ENCODE data around the gene PTPN2.
A peak's percentile ranks its signal among the peaks of the same experiment; 100 is the strongest.

The PTPN2 gene

DNA sequence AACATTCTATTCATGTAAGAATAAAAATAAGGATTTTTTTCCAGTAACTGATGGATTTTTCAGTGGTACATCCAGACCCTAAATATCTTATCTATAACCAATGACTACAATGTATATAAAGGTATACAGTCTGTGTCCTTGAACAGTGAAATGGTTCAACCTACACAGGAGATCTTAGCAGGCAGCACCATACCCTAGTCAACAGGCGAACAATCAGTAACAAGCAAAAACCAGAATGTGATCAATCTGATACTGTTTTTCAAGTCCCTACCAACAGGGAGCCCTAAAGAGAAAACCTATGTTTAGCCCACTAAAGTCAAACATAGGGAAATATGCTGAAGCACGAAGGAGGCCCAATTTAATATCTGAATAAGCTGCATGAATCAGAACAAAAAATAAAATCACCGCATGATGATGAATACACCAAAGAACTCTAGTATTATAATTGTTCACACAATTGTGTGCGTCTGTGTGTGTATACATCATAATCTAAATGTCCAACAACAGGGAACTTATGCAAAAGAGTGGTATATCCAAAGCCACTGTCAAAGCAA, 26.0 kb downstream of the PTPN2 start:
- H3K4me1 Mint-ChIP-seq (ENCODE audit: low read depth): peaks cover 70% of the 10 kb centered on the region
- H3K9me3 Mint-ChIP-seq: no peaks in the 10 kb centered on the region
- peaks cover 37% of the 10 kb centered on the region for H3K36me3 Mint-ChIP-seq (ENCODE audit: low read depth)
- no peaks in the 10 kb centered on the region for H3K27me3 Mint-ChIP-seq (ENCODE audit: low read depth)
- peak overlapping the region; percentile 56 for H3K4me3 Mint-ChIP-seq
- peak overlapping the region; percentile 69 for H3K27ac Mint-ChIP-seq

DNA sequence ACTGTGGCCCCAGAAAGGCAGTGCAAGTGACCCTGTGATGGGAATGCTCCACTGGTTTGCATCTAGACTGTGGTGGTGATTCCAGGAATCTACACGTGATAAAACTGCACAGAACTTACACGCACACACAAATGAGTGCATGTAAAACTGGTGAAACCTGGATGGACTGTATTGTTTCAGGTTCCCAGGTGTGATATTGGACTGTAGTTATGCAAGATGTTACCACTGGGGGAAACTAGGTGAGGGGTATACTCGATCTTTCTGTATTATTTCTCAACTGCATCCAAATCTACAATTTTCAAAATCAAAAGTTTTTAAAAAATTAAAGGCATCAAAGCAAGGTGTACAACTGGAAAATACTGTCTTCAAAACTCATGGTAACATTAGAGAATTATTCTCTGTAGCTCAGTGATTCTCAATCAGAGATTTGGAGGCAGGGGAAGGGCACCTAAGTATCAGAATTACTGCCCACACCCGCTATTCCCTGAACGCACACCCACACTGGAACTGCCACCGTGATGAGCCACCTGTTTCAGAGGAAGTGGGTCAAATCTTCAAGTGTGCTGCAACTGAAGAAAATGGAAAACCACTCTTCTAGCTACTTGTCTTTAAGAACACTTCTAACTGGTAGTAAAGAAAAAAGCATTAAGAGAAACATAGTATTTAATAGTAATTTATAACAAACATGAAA, 26.7 kb downstream of the PTPN2 start:
- no peaks in the 10 kb centered on the region for H3K9me3 Mint-ChIP-seq
- peaks cover 39% of the 10 kb centered on the region for H3K36me3 Mint-ChIP-seq (ENCODE audit: low read depth)
- peak overlapping the region; percentile 75 for H3K27ac Mint-ChIP-seq
- H3K27me3 Mint-ChIP-seq (ENCODE audit: low read depth): no peaks in the 10 kb centered on the region
- H3K4me3 Mint-ChIP-seq: peak overlapping the region; percentile 51
- H3K4me1 Mint-ChIP-seq (ENCODE audit: low read depth): peaks cover 68% of the 10 kb centered on the region

DNA sequence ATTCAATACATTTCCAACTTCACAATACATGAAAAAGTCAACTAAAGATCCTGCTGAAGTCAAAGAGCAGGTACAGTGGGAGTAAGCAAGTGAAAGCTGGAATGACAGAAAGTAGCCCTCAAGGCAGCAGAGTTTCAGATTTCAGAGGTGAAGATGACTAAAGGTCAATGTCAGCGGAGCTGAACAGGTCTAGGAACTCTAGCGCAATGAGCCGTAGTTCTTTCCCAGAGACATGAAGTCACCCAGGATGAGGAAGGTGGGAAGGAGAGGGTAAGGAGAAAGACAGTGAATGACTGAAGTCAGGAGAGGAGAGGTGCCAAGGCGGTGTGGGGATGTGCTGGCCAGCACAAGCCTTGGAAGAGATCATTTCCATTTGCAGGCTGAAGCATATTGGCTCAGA, 28.1 kb downstream of the PTPN2 start:
- H3K27me3 Mint-ChIP-seq (ENCODE audit: low read depth): no peaks in the 10 kb centered on the region
- peaks cover 42% of the 10 kb centered on the region for H3K36me3 Mint-ChIP-seq (ENCODE audit: low read depth)
- peak overlapping the region; percentile 8 for H3K4me3 Mint-ChIP-seq
- H3K4me1 Mint-ChIP-seq (ENCODE audit: low read depth): peaks cover 60% of the 10 kb centered on the region
- no peaks in the 10 kb centered on the region for H3K9me3 Mint-ChIP-seq
- H3K27ac Mint-ChIP-seq: peak overlapping the region; percentile 34

DNA sequence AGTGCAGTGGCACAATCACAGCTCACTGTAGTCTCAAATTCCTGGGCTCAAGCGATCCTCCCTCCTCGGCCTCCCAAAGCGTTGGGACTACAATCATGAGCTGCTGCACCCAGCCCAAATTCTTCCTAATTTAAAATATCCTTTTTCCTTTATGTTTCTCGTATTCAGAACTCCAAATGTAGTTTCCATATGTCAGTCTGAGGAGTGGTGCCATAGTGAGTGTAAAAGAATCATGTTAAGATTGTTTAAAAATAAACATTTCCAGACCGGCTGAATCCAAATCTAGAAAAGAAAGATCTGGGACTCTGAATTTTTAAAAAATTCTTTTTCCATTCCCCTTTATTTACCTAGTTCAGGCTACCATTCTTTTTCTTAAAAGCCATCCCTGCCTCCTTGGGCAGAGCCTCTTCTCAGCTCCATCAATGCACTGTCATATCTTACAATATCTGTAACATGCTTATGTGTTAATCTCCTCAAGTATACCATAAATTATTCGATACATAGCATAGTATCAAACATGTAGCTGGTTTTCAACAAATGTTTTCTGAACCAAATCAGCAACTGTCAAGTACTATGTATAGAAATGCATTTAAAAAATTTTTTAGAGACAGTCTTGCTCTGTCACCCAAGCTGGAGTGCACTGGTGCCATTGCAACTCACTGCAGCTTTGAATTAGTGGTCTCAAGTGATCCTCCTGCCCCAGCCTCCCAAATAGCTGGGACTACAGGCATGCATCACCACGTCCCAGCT, 31.3 kb downstream of the PTPN2 start:
- H3K27me3 Mint-ChIP-seq (ENCODE audit: low read depth): no peaks in the 10 kb centered on the region
- no peak overlapping the region for H3K4me3 Mint-ChIP-seq
- no peak overlapping the region for H3K27ac Mint-ChIP-seq
- no peaks in the 10 kb centered on the region for H3K9me3 Mint-ChIP-seq
- peaks cover 48% of the 10 kb centered on the region for H3K36me3 Mint-ChIP-seq (ENCODE audit: low read depth)
- H3K4me1 Mint-ChIP-seq (ENCODE audit: low read depth): peaks cover 51% of the 10 kb centered on the region

DNA sequence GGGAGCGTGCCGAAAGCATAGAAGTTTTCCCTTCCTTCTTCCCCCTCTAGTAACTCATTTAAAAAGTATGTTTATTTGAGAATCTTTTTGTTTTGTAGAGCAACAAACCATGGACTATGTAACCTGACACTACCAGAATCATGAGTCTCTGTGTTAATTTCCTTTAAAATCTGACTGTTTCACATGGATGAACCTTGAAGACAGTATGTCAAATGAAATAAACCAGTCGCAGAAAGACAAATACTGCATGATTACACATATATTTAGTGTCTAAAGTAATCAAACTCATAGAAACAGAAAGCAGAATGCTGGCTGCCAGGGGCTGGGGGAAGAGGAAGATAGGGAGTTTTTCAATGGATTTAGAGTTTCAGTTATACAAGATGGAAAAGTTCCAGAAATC, 32.3 kb downstream of the PTPN2 start:
- Mint-ChIP-seq H3K27ac (no peak overlapping the region), H3K4me1 (ENCODE audit: low read depth) (peaks cover 46% of the 10 kb centered on the region), H3K27me3 (ENCODE audit: low read depth) (no peaks in the 10 kb centered on the region), H3K36me3 (ENCODE audit: low read depth) (peaks cover 50% of the 10 kb centered on the region), H3K4me3 (no peak overlapping the region), H3K9me3 (no peaks in the 10 kb centered on the region)

DNA sequence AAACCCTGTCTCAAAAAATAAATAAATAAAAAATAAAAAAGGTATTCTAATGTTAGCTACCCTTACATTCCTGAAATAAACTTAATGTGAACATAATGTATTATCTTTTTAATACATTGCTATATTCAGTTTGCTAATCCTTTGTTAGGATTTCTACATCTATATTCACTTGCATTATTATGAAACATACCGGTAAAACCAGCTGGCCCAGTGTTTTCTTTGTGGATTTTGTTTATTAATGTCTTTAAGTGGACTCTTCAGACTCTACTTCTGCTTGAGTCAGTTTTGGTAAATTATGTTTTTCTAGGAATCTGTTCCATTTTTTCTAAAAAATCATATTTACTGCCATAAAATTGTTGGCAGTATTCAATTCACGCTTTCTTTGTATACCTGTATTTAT, 34.5 kb downstream of the PTPN2 start:
- Mint-ChIP-seq H3K36me3 (ENCODE audit: low read depth) (peaks cover 42% of the 10 kb centered on the region), H3K9me3 (no peaks in the 10 kb centered on the region)

DNA sequence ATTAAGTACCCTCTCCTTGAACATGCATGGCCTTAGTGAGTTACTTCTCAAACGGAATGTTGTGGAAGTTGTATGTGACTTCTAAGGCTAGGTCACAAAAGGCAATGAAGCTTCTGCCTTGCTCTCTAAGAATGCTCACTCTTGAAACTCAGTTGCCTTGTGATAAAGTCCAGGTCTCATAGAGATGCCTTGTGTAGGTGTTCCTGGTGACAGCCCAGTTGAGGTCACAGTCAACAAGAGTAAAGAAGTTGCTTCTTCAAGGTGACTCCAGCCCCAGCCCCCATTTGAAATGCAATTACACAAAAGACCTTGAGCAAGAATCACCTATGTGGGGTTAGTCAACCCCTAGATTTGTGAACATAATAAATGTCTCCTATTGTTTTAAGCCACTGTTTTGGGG, 35.6 kb downstream of the PTPN2 start:
- Mint-ChIP-seq H3K36me3 (ENCODE audit: low read depth) (peaks cover 37% of the 10 kb centered on the region), H3K4me3 (no peak overlapping the region), H3K9me3 (no peaks in the 10 kb centered on the region), H3K27me3 (ENCODE audit: low read depth) (no peaks in the 10 kb centered on the region), H3K27ac (no peak overlapping the region), H3K4me1 (ENCODE audit: low read depth) (peaks cover 47% of the 10 kb centered on the region)

More for the DNA sequence above, 34.5 kb downstream of the PTPN2 start:
- no peak overlapping the region for H3K4me3 Mint-ChIP-seq
- H3K27ac Mint-ChIP-seq: no peak overlapping the region
- H3K27me3 Mint-ChIP-seq (ENCODE audit: low read depth): no peaks in the 10 kb centered on the region
- peaks cover 43% of the 10 kb centered on the region for H3K4me1 Mint-ChIP-seq (ENCODE audit: low read depth)

DNA sequence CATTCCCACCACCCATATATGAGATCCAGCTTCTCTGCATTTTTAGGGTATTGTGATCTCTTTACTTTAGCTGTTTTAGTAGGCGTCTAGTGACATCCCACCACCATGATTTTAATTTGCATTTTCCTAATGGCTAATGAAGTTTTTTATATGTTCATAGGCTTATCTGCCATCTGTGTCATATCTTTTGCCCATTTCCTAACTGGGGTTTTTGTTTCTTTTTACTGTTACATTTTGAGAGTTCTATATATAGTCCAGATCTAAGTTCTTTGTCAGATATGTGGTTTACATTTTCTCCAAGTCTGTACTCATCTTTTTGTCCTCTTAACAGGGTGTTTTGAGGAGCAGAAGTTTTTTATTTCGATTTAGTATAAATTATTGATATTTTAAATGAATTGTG, 39.6 kb downstream of the PTPN2 start:
- Mint-ChIP-seq H3K27me3 (ENCODE audit: low read depth) (no peaks in the 10 kb centered on the region), H3K4me3 (peak overlapping the region; percentile 32), H3K9me3 (no peaks in the 10 kb centered on the region)

DNA sequence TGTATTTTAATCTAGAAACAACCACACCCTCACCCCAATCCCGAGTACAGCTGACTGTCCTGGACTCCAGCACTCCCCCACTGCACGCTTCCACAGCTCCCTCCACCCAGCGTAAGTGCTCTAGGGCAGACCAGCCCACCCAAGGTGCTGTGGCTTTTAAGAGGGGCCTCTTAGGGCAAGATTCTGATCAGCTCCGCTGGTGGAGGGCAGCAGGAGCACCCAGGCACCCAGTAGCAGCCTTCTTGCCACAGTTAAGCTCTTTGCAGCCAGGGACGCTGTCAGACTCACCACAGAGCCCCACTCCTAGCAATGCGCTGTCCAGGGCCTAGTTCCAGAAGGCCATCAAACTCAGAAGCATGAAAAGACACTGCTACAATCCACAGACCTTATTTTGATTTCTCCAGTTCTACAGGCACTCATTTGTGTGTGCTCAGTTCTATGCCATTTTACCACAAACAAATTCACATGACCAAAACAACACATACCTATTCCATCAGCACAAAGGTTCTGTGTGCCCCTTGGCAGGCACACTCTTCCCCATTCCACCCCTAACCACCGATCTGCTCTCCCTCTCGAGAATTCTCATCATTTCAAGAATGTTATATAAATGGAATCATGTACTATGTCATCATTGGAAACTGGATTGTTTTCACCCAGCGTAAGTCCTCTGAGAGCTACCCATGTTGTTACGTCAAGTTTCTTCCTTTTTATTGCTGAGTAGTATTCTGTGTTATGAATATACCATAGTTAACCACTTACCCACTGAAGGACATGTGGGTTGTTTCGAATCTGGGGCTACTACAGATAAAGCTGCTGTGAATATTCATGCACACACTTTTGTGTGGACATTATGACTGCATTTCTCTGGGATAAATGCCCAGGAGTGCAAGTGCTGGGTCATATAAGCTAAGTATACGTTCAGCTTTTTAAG, 40.4 kb downstream of the PTPN2 start:
- H3K27ac Mint-ChIP-seq: peak overlapping the region; percentile 57
- H3K4me3 Mint-ChIP-seq: no peak overlapping the region
- H3K27me3 Mint-ChIP-seq (ENCODE audit: low read depth): no peaks in the 10 kb centered on the region
- H3K36me3 Mint-ChIP-seq (ENCODE audit: low read depth): peaks cover 38% of the 10 kb centered on the region
- H3K9me3 Mint-ChIP-seq: no peaks in the 10 kb centered on the region
- peaks cover 66% of the 10 kb centered on the region for H3K4me1 Mint-ChIP-seq (ENCODE audit: low read depth)

More for the DNA sequence above, 39.6 kb downstream of the PTPN2 start:
- Mint-ChIP-seq H3K4me1 (ENCODE audit: low read depth) (peaks cover 67% of the 10 kb centered on the region), H3K36me3 (ENCODE audit: low read depth) (peaks cover 43% of the 10 kb centered on the region), H3K27ac (peak overlapping the region; percentile 57)

DNA sequence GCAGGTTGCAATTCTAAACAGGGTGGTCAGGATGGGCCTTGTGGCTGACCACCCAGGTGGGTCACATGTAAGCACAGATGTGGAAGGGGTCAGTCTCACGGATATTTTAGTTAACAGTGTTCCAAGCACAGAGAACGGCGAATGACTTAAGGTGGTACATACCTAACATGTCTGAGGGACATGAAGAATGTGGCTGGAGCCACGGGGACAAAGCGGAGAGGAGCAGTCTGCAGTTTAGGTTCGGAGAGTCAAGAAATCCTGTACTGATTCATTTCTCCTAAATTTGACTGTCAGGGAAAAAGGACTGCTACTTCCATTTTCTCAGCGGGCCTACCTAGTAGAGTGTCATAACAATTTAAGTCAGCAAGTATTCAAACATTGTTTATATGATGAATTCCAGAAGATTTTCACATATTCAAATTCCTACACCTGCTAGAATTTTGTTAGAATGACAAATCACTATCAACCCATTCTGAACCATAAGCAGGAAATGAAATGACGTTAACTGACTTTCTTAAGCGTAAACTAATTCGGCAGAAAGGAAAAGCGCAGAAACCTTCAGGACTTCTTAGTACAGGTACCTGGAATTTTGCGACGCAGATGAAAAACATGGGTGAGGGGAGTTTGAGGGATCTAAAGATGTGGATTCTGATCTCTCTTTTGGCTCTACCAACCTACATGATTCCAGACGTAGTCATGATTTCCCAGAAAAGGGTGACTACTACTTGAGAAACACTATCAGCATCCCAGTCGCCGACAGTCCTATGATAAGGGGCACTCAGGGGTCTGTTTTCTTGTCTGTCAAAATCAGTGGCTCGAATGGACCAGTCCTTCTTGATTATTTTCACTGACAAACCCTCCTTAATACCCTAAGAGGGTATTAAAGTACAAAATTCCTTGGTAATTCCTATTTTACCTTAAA, 41.3 kb downstream of the PTPN2 start:
- Mint-ChIP-seq H3K27me3 (ENCODE audit: low read depth) (no peaks in the 10 kb centered on the region), H3K4me3 (no peak overlapping the region), H3K36me3 (ENCODE audit: low read depth) (peaks cover 33% of the 10 kb centered on the region), H3K27ac (peak overlapping the region; percentile 46), H3K4me1 (ENCODE audit: low read depth) (peaks cover 71% of the 10 kb centered on the region), H3K9me3 (no peaks in the 10 kb centered on the region)

DNA sequence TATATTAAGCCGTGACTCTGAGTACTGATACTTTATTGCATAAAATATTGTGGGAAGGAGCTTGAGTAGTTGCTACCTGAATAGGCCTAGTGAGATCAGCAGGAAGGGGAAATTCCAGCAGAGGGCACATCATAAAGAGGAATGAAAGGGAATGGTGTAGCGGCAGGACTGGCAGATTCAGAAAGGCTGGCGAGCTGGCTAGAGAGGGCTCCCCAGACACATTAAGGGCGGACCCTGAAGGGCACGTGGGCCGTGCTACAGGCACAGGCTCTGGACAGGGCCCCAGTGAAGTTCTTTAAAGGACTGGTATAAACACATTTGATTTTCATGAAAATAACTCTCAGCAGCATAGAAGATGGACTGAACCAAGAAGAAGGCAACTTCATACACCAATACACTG, 43.0 kb downstream of the PTPN2 start:
- peaks cover 25% of the 10 kb centered on the region for H3K36me3 Mint-ChIP-seq (ENCODE audit: low read depth)
- no peaks in the 10 kb centered on the region for H3K27me3 Mint-ChIP-seq (ENCODE audit: low read depth)
- peak overlapping the region; percentile 44 for H3K4me3 Mint-ChIP-seq
- H3K9me3 Mint-ChIP-seq: no peaks in the 10 kb centered on the region
- peak overlapping the region; percentile 97 for H3K27ac Mint-ChIP-seq
- H3K4me1 Mint-ChIP-seq (ENCODE audit: low read depth): peaks cover 71% of the 10 kb centered on the region

DNA sequence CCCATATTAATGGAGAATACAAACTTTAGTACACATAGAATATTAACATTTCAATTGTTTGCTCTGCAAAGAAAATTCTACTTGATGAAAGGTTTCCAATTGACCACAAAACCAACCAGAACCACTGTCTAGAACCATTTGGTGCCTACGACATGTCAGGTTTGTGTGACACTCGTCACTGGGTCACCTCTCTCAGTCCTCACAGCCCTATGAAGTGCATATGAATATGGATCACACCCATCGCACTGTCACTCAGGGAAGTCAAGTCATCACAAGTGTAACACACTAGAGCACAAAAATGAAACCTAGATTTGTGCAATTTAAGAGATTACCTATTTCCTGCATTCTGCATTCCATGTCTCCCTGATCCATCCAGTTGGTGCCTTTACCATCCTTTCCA, 43.7 kb downstream of the PTPN2 start:
- peak overlapping the region; percentile 76 for H3K4me3 Mint-ChIP-seq
- H3K4me1 Mint-ChIP-seq (ENCODE audit: low read depth): peaks cover 68% of the 10 kb centered on the region
- no peaks in the 10 kb centered on the region for H3K9me3 Mint-ChIP-seq
- H3K27ac Mint-ChIP-seq: peak overlapping the region; percentile 97
- H3K36me3 Mint-ChIP-seq (ENCODE audit: low read depth): peaks cover 26% of the 10 kb centered on the region
- H3K27me3 Mint-ChIP-seq (ENCODE audit: low read depth): no peaks in the 10 kb centered on the region

DNA sequence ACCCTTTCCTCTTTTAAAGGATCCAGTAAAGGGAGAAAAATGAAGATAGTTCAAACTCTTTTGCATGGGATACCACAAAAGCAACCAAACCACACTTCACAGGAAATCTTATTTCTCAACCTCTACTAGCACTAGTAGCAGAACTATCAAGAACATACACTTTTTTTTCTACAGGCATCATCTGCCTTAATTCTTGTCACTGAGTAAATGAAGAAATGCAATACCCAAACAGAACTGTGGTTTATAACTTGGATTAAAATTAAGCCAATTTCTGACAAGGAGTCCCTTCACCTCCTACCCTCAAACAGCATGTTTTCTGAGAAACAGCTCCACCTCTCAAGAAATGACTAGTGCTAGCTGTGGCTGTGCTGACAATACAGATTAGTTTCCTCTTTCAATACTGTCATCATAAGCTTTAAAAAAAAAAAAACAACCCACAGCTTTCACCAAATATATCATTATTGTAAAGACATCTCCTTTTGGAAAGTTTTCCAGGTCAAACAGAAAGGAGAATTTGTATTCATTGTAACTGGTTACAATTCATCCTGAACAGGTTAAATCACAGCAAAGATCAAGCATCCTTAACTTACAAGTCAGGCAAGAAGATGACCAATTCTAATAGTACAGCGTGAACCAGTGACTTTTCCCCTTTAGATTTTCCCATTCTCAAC, 44.4 kb downstream of the PTPN2 start:
- no peaks in the 10 kb centered on the region for H3K27me3 Mint-ChIP-seq (ENCODE audit: low read depth)
- H3K9me3 Mint-ChIP-seq: no peaks in the 10 kb centered on the region
- H3K4me3 Mint-ChIP-seq: peak overlapping the region; percentile 76

More for the DNA sequence above, 44.4 kb downstream of the PTPN2 start:
- Mint-ChIP-seq H3K36me3 (ENCODE audit: low read depth) (peaks cover 29% of the 10 kb centered on the region), H3K4me1 (ENCODE audit: low read depth) (peaks cover 62% of the 10 kb centered on the region), H3K27ac (peak overlapping the region; percentile 97)

All from T-helper 1 cell treated with Interleukin-12 subunit alpha and Interleukin-12 subunit beta and Interleukin-4 antibody, amounts not matched to agents 30 μg/mL and 1 μg/mL, for 36 hours (primary cell).